Nephron progenitor cell (in vitro differentiated cells): Measurements from ENCODE around the gene PCDHB5.
"Not testable (repeated sequence)": the region's sequence is repeated elsewhere in the genome, so short reads cannot be mapped to it uniquely, and the experiment has no call there.

Experiments
- DNase-seq: peaks from one replicate; pipeline ENCODE4 v3.0.0; 2021
- H3K27ac Mint-ChIP-seq: 2 replicates; pipeline ENCODE4 v1.8.0; 2021; ENCODE audit warnings: mild to moderate bottlenecking, moderate library complexity, mixed read lengths
- H3K27me3 Mint-ChIP-seq: 2 replicates; pipeline ENCODE4 v1.8.0; 2021; ENCODE audit warnings: mild to moderate bottlenecking, low read depth, mixed read lengths; ENCODE audit not compliant: poor library complexity
- H3K36me3 Mint-ChIP-seq: 2 replicates; pipeline ENCODE4 v1.8.0; 2021; ENCODE audit warnings: low read depth, mixed read lengths
- H3K4me1 Mint-ChIP-seq: 2 replicates; pipeline ENCODE4 v1.8.0; 2021; ENCODE audit warnings: mixed read lengths
- H3K4me3 Mint-ChIP-seq: 2 replicates; pipeline ENCODE4 v1.8.0; 2021; ENCODE audit warnings: mild to moderate bottlenecking, moderate library complexity, mixed read lengths
- H3K9me3 Mint-ChIP-seq: 2 replicates; pipeline ENCODE4 v1.8.0; 2021; ENCODE audit warnings: mild to moderate bottlenecking, moderate library complexity, mixed read lengths
- CTCF ChIP-seq: fragments of 200-600 bp; sonication (generic); IDR thresholded peaks from 2 replicates; pipeline ENCODE4 v1.5.0; 2021; ENCODE audit warnings: antibody characterized with exemption

The PCDHB5 gene

GRCh38 chr5:141180313-141180712, 45.3 kb downstream of the PCDHB5 start:
- no peak for TF ChIP-seq CTCF
- Mint-ChIP-seq H3K4me1 (peaks cover 6% of the 10 kb centered on the region), H3K4me3 (no peak overlapping the region), H3K36me3 (peaks cover 28% of the 10 kb centered on the region), H3K27ac (no peak overlapping the region), H3K27me3 (no peaks in the 10 kb centered on the region), H3K9me3 (peaks cover 44% of the 10 kb centered on the region)
- no peak for DNase-seq

GRCh38 chr5:141182248-141182647, 47.2 kb downstream of the PCDHB5 start, which contains the start of gene PCDHB16:
PCDHB16 (plus strand) TSS chr5:141182387; CDS start chr5:141182560, 173 bp downstream.
- peaks cover 46% of the 10 kb centered on the region for H3K36me3 Mint-ChIP-seq
- H3K9me3 Mint-ChIP-seq = peaks cover 63% of the 10 kb centered on the region
- H3K4me1 Mint-ChIP-seq = peaks cover 6% of the 10 kb centered on the region
- peak within 1 kb of the TSS; percentile 87 for H3K4me3 Mint-ChIP-seq
- H3K27me3 Mint-ChIP-seq = no peaks in the 10 kb centered on the region
- peak; percentile 44 for TF ChIP-seq CTCF
- peak within 1 kb of the TSS; percentile 78 for H3K27ac Mint-ChIP-seq
- DNase-seq = peak; percentile 61

- Mint-ChIP-seq H3K36me3 (peaks cover 60% of the 10 kb centered on the region), H3K9me3 (peaks cover 78% of the 10 kb centered on the region), H3K4me3 (peak overlapping the region; percentile 38)
Measured at GRCh38 chr5:141184117-141184855, 49.3 kb downstream of the PCDHB5 start.

GRCh38 chr5:141186897-141187512, 52.0 kb downstream of the PCDHB5 start, which contains the start of gene PCDHB9:
PCDHB9 (plus strand) TSS chr5:141187161; CDS start chr5:141187319, 158 bp downstream.
- Mint-ChIP-seq H3K36me3 (peaks cover 85% of the 10 kb centered on the region), H3K4me3 (peak within 1 kb of the TSS; percentile 66), H3K4me1 (peaks cover 6% of the 10 kb centered on the region), H3K27ac (peak within 1 kb of the TSS; percentile 34), H3K27me3 (no peaks in the 10 kb centered on the region), H3K9me3 (peaks cover 89% of the 10 kb centered on the region)
- peak; percentile 34 for TF ChIP-seq CTCF
- DNase-seq = peak; percentile 42

More at GRCh38 chr5:141184117-141184855, 49.3 kb downstream of the PCDHB5 start:
- not testable (repeated sequence) for H3K27ac Mint-ChIP-seq, DNase-seq, H3K27me3 Mint-ChIP-seq, H3K4me1 Mint-ChIP-seq
